ENCODE results near the gene TMED4. TPM values are rescaled to one million over a fixed set of nuclear protein-coding genes. Genes with fewer than 3 reads are reported as not detected.

TMED4 gene
- total and polyA plus RNA-seq, 2 of the 13 experiments (the other 11 are each of a cell fraction or from before 2014, with no cell fraction given): 81.4 to 109 TPM

DNA sequence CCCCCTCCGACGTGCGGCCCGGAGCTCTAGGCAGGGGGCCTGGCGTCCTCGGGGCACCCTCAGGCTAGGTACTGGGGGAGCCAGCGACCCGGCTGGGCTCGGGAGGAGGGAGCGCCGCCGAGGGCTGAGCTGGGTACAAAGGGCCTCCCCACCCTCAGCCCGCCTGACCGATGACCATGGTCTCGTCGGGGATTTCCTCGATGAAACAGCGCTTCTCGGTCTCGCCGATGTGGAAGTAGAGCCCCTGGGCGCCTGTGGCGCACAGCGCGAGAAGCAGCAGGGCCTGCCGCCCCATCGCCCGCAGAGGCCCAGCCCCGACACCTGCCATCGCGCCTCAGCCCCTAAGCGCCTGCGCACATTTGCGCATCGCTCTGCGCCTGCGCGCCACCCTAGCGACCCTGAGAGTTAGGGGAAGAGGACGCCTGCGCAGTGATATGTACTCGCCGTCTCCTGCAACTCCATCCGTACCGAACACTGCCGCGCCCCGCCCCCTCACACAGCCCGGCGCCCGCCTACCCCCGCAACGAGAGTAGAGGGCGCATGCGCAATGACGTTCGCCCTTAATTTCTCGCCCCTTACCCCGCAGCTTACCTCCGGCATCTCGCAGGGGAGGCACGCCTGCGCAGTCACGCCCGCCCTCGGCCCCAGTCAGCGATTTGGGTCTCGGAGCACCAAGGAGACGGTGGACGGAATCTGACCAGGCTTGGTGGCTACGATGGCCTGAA is at the start of gene TMED4 (continued):
- no peak for TF ChIP-seq JUNB (CRISPR knock-in tag; IDR thresholded peaks at IDR 0.05; ENCODE audit: borderline replicate concordance)
- no peak for TF ChIP-seq ZNF557 (CRISPR knock-in tag; IDR thresholded peaks at IDR 0.05)
- TF ChIP-seq, protein P1, sequence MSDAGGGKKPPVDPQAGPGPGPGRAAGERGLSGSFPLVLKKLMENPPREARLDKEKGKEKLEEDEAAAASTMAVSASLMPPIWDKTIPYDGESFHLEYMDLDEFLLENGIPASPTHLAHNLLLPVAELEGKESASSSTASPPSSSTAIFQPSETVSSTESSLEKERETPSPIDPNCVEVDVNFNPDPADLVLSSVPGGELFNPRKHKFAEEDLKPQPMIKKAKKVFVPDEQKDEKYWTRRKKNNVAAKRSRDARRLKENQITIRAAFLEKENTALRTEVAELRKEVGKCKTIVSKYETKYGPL (CRISPR knock-in tag; IDR thresholded peaks at IDR 0.05): no peak
- peak; percentile 83 for TF ChIP-seq ZSCAN31 (CRISPR knock-in tag; IDR thresholded peaks at IDR 0.05; ENCODE audit: low read depth)
- 0 out of 2 replicates have a peak, but pooled peaks have one; percentile 20 for TF ChIP-seq KMT2B (CRISPR knock-in tag; IDR thresholded peaks at IDR 0.05)
- no peak; the same call in 1 of the 2 replicates for TF ChIP-seq ZNF256 (CRISPR knock-in tag; conservative IDR thresholded peaks at IDR 0.05)
- no peak for TF ChIP-seq KLF12 (CRISPR knock-in tag; IDR thresholded peaks at IDR 0.05; ENCODE audit: borderline replicate concordance)
- TF ChIP-seq SAFB2 (CRISPR knock-in tag; IDR thresholded peaks at IDR 0.05; ENCODE audit: borderline replicate concordance, low read depth): peak; percentile 89
- no peak for TF ChIP-seq TCF7 (IDR thresholded peaks at IDR 0.05; ENCODE audit: low read depth)
- TF ChIP-seq ZNF770 (CRISPR knock-in tag; IDR thresholded peaks at IDR 0.05): no peak; the same call in 1 of the 2 replicates
- no peak for TF ChIP-seq PCBP2 (optimal IDR thresholded peaks at IDR 0.05; ENCODE audit: low read depth, low read length, poor library complexity, severe bottlenecking)
- TF ChIP-seq ZNF12 (CRISPR knock-in tag; IDR thresholded peaks at IDR 0.05): 0 out of 2 replicates have a peak, but pooled peaks have one; percentile 42
- TF ChIP-seq ZFP62 (CRISPR knock-in tag; IDR thresholded peaks at IDR 0.05): no peak
- no peak for TF ChIP-seq GZF1 (CRISPR knock-in tag; IDR thresholded peaks at IDR 0.05)
- peak; percentile 76; the same call in 1 of the 2 replicates for TF ChIP-seq BRD4 (CRISPR knock-in tag; IDR thresholded peaks at IDR 0.05)
- TF ChIP-seq ZNF556 (CRISPR knock-in tag; IDR thresholded peaks at IDR 0.05; ENCODE audit: borderline replicate concordance): no peak; the same call in 1 of the 2 replicates
- TF ChIP-seq, protein P2, sequence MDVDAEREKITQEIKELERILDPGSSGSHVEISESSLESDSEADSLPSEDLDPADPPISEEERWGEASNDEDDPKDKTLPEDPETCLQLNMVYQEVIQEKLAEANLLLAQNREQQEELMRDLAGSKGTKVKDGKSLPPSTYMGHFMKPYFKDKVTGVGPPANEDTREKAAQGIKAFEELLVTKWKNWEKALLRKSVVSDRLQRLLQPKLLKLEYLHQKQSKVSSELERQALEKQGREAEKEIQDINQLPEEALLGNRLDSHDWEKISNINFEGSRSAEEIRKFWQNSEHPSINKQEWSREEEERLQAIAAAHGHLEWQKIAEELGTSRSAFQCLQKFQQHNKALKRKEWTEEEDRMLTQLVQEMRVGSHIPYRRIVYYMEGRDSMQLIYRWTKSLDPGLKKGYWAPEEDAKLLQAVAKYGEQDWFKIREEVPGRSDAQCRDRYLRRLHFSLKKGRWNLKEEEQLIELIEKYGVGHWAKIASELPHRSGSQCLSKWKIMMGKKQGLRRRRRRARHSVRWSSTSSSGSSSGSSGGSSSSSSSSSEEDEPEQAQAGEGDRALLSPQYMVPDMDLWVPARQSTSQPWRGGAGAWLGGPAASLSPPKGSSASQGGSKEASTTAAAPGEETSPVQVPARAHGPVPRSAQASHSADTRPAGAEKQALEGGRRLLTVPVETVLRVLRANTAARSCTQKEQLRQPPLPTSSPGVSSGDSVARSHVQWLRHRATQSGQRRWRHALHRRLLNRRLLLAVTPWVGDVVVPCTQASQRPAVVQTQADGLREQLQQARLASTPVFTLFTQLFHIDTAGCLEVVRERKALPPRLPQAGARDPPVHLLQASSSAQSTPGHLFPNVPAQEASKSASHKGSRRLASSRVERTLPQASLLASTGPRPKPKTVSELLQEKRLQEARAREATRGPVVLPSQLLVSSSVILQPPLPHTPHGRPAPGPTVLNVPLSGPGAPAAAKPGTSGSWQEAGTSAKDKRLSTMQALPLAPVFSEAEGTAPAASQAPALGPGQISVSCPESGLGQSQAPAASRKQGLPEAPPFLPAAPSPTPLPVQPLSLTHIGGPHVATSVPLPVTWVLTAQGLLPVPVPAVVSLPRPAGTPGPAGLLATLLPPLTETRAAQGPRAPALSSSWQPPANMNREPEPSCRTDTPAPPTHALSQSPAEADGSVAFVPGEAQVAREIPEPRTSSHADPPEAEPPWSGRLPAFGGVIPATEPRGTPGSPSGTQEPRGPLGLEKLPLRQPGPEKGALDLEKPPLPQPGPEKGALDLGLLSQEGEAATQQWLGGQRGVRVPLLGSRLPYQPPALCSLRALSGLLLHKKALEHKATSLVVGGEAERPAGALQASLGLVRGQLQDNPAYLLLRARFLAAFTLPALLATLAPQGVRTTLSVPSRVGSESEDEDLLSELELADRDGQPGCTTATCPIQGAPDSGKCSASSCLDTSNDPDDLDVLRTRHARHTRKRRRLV (CRISPR knock-in tag; IDR thresholded peaks at IDR 0.05): peak; percentile 71; the same call in 1 of the 2 replicates
- no peak for TF ChIP-seq HHEX (CRISPR knock-in tag; IDR thresholded peaks at IDR 0.05)
- TF ChIP-seq SCMH1 (CRISPR knock-in tag; IDR thresholded peaks at IDR 0.05; ENCODE audit: borderline replicate concordance): no peak
- no peak for TF ChIP-seq CCDC6 (CRISPR knock-in tag; IDR thresholded peaks at IDR 0.05)
- TF ChIP-seq ZC3H4 (CRISPR knock-in tag; IDR thresholded peaks at IDR 0.05; ENCODE audit: borderline replicate concordance): no peak
